Activated CD8-positive, alpha-beta T cell treated with anti-CD3 and anti-CD28 coated beads for 36 hours (primary cell): ENCODE results near the gene DOHH. TPM values are rescaled to one million over a fixed set of nuclear protein-coding genes. Genes with fewer than 3 reads are reported as not detected.

Source experiments
- ATAC-seq: fragments of 200-7000 bp; cut with Tn5 transposase; one replicate; pipeline ENCODE4 v1.10.0; 2021; ENCODE audit warnings: mild to moderate bottlenecking, moderate library complexity
- CTCF ChIA-PET: fragments of 350-600 bp; sonication (Branson Sonifier 250); formaldehyde crosslinking; loops from one replicate; lab custom pipeline; 2021; ENCODE audit warnings: antibody characterized with exemption; lab: Charles Lee
- POLR2A ChIA-PET: fragments of 350-600 bp; sonication (Branson Sonifier 250); formaldehyde crosslinking; loops from one replicate; lab custom pipeline; 2021; ENCODE audit warnings: antibody characterized with exemption; lab: Charles Lee
- DNase-seq: peaks from one replicate; pipeline ENCODE4 v3.0.0-alpha.2; 2020
- H3K27ac Mint-ChIP-seq: one replicate; pipeline ENCODE4 v1.8.0; 2021; ENCODE audit warnings: mild to moderate bottlenecking, mixed read lengths
- H3K27me3 Mint-ChIP-seq: one replicate; pipeline ENCODE4 v1.8.0; 2021; ENCODE audit warnings: mixed read lengths
- H3K36me3 Mint-ChIP-seq: one replicate; pipeline ENCODE4 v1.8.0; 2021; ENCODE audit warnings: low read depth, mixed read lengths
- H3K4me1 Mint-ChIP-seq: one replicate; pipeline ENCODE4 v1.8.0; 2021; ENCODE audit warnings: low read depth, mixed read lengths
- H3K4me3 Mint-ChIP-seq: one replicate; pipeline ENCODE4 v1.8.0; 2021; ENCODE audit warnings: mild to moderate bottlenecking, moderate library complexity, mixed read lengths
- H3K9me3 Mint-ChIP-seq: one replicate; pipeline ENCODE4 v1.8.0; 2021; ENCODE audit warnings: mixed read lengths
- intact Hi-C: fragments of 100-400 bp; cut with micrococcal nuclease; formaldehyde crosslinking; loops from one replicate; pipeline ENCODE4 v1.10.0; 2022
- total RNA-seq, 2 experiments: library from RNA; stranded (reverse); gene quantifications; one replicate each; pipeline ENCODE4 v1.2.3, GENCODE V29; 2021
- TF ChIP-seq, protein P1 (sequence below): fragments of 200-600 bp; IDR thresholded peaks from one replicate; pipeline ENCODE4 v1.8.0; 2022; ENCODE audit warnings: antibody characterized with exemption, mild to moderate bottlenecking

DOHH gene
- total RNA-seq, 2 experiments from 2014 or later = 15.7 to 17.0 TPM

- peaks cover 12% of the 10 kb centered on the region for H3K4me1 Mint-ChIP-seq
- H3K27ac Mint-ChIP-seq = no peak overlapping the region
- POLR2A ChIA-PET = no interaction called here
- ATAC-seq = no peak
- no peak for DNase-seq
- no peak overlapping the region for H3K4me3 Mint-ChIP-seq
- peaks cover 2% of the 10 kb centered on the region for H3K9me3 Mint-ChIP-seq
- intact Hi-C loops = no loop called here
- CTCF ChIA-PET = interaction anchor here (0.8 to 4.2 kb wide), 4 partner anchors 13 to 144 kb away, joined by 3 to 56 read pairs (median 3); partner anchors contain the start of gene MFSD12
- no peaks in the 10 kb centered on the region for H3K27me3 Mint-ChIP-seq
- H3K36me3 Mint-ChIP-seq = peaks cover 17% of the 10 kb centered on the region
- TF ChIP-seq, protein P1, sequence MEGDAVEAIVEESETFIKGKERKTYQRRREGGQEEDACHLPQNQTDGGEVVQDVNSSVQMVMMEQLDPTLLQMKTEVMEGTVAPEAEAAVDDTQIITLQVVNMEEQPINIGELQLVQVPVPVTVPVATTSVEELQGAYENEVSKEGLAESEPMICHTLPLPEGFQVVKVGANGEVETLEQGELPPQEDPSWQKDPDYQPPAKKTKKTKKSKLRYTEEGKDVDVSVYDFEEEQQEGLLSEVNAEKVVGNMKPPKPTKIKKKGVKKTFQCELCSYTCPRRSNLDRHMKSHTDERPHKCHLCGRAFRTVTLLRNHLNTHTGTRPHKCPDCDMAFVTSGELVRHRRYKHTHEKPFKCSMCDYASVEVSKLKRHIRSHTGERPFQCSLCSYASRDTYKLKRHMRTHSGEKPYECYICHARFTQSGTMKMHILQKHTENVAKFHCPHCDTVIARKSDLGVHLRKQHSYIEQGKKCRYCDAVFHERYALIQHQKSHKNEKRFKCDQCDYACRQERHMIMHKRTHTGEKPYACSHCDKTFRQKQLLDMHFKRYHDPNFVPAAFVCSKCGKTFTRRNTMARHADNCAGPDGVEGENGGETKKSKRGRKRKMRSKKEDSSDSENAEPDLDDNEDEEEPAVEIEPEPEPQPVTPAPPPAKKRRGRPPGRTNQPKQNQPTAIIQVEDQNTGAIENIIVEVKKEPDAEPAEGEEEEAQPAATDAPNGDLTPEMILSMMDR = no peak
These were observed 43.5 kb upstream of the DOHH start for GRCh38 chr19:3544058-3544376.

GRCh38 chr19:3543150-3544057 is 42.9 kb upstream of the DOHH start:
- DNase-seq (no peak), ATAC-seq (no peak)
- Mint-ChIP-seq H3K4me1 (peaks cover 12% of the 10 kb centered on the region), H3K36me3 (peaks cover 20% of the 10 kb centered on the region), H3K27ac (no peak overlapping the region), H3K4me3 (no peak overlapping the region), H3K9me3 (peaks cover 2% of the 10 kb centered on the region), H3K27me3 (no peaks in the 10 kb centered on the region)
- intact Hi-C loops = no loop called here
- CTCF ChIA-PET = no interaction called here
- POLR2A ChIA-PET = no interaction called here
- TF ChIP-seq, protein P1 = no peak

DNA sequence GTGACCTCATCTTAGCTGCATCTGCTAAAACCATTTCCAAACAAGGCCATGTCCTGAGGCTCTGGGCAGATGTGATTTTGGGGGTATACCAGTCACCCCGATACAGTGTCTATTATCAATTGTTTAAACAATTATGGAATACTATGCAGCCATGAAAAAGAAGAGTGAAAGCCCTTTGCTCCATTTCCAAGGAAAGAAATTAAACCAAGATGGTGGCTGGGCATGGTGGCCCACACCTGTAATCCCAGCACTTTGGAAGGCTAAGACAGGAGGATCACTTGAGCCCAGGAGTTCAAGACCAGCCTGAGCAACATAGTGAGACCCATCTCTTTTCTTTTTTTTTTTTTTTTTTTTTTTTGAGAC is 39.3 kb upstream of the DOHH start:
- Mint-ChIP-seq H3K27ac (no peak overlapping the region), H3K27me3 (no peaks in the 10 kb centered on the region), H3K36me3 (peaks cover 16% of the 10 kb centered on the region), H3K4me3 (no peak overlapping the region), H3K4me1 (no peaks in the 10 kb centered on the region), H3K9me3 (peaks cover 2% of the 10 kb centered on the region)
- intact Hi-C loops = no loop called here
- ChIA-PET CTCF (no interaction called here), POLR2A (interaction anchor here (1.8 kb wide), 1 partner anchor 15 kb away, joined by 6 read pairs; no protein-coding TSS in a partner anchor)
- ATAC-seq (no peak), DNase-seq (no peak)
- TF ChIP-seq, protein P1 = no peak

DNA sequence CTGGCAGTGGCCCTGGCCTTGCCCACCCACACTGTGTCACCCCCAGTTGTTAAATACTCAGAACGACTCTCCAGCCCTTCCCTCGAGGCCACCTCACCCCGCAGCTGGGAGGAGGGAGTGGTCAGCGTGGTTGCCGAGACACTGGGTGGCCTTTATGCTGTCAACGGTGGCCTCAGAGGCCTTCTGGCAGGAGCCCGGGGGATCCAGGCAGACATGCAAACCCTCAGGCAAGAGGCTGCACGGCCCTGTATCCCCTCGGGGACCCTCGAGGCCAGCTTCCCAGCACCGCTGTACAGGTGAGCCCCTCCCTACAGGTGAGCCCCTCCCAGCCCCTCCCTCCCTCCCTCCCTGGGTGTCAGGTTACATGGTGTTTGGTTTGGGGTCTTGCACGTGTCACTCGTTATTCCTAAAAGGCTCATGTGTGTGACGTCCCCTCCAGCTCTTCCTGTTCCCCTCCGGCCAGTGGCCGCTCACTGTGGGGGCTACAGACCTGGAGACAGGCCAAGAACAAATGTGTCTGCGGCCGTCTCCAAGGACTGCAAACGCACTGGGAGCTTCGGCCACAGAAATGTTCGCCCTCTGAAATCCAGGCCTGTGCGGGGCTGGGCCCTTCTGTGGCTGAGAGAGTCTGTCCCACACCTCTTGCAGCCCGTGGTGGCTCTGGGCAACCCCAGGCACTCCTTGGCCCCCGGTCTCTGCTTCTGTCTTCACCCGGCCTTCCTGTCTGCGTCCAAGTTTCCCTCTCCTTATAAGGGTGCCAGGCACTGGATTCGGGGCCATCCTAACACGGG is 38.7 kb upstream of the DOHH start, which contains the start of gene TEKTIP1:
TSS of gene TEKTIP1 (plus strand) at position 210 of the 791 bp plus-strand sequence. CDS start at position 214, 4 bp downstream.
- Mint-ChIP-seq H3K4me3 (no peak within 1 kb of the TSS), H3K9me3 (peaks cover 2% of the 10 kb centered on the region), H3K27me3 (no peaks in the 10 kb centered on the region), H3K4me1 (no peaks in the 10 kb centered on the region), H3K27ac (no peak within 1 kb of the TSS), H3K36me3 (peaks cover 19% of the 10 kb centered on the region)
- POLR2A ChIA-PET = interaction anchor here (1.2 to 1.8 kb wide), 3 partner anchors 9 to 117 kb away, joined by 3 to 6 read pairs (median 3); no protein-coding TSS in a partner anchor
- DNase-seq (no peak), ATAC-seq (no peak)
- intact Hi-C loops = no loop called here
- TF ChIP-seq, protein P1 = no peak
- CTCF ChIA-PET = interaction anchor here (0.8 kb wide), 1 partner anchor 12 kb away, joined by 3 read pairs; no protein-coding TSS in a partner anchor
